ENCODE results near the gene CAST. TPM values are rescaled to one million over a fixed set of nuclear protein-coding genes. Genes with fewer than 3 reads are reported as not detected.
A peak's percentile ranks its signal among the peaks of the same experiment; 100 is the strongest.

The CAST gene
- total RNA-seq, 4 donors from 2014 or later = 381 to 577 (median 400) TPM

DNA sequence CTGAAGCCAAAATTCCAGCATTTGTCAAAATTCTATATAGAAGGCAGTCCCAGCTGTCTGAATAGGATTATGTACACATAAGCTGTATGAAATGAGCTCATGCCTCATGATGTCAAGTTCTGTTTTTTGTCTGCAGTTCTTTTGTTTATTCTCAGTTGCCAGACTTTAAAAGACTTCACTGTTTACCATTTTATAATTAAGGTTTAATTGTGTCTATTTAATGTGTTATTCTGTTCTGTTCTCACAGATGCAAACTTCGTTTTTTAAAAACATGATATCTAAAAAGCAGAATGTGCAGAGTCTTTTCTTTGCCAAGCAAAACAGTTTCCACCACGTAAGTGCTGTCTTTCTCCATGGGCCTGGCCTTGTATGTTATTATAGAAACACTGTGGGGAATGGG is 114.4 kb downstream of the CAST start:
- Histone ChIP-seq H3K4me3 (no peak overlapping the region), H3K36me3 (peaks cover 72% of the 10 kb centered on the region), H3K27me3 (no peaks in the 10 kb centered on the region), H3K9me3 (no peaks in the 10 kb centered on the region), H3K4me1 (peaks cover 32% of the 10 kb centered on the region), H3K27ac (no peak overlapping the region)
- TF ChIP-seq POLR2A (IDR thresholded peaks at IDR 0.05) (no peak), POLR2AphosphoS5 (IDR thresholded peaks at IDR 0.05) (no peak), EP300 (IDR thresholded peaks at IDR 0.05) (no peak)
- TF ChIP-seq, protein P1, sequence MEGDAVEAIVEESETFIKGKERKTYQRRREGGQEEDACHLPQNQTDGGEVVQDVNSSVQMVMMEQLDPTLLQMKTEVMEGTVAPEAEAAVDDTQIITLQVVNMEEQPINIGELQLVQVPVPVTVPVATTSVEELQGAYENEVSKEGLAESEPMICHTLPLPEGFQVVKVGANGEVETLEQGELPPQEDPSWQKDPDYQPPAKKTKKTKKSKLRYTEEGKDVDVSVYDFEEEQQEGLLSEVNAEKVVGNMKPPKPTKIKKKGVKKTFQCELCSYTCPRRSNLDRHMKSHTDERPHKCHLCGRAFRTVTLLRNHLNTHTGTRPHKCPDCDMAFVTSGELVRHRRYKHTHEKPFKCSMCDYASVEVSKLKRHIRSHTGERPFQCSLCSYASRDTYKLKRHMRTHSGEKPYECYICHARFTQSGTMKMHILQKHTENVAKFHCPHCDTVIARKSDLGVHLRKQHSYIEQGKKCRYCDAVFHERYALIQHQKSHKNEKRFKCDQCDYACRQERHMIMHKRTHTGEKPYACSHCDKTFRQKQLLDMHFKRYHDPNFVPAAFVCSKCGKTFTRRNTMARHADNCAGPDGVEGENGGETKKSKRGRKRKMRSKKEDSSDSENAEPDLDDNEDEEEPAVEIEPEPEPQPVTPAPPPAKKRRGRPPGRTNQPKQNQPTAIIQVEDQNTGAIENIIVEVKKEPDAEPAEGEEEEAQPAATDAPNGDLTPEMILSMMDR (IDR thresholded peaks at IDR 0.05) = no peak
- 60% methylated on average over 2 of the region's 2 CpGs for WGBS
- no peak for DNase-seq (ENCODE audit: low spot score in 2 of 2)

DNA sequence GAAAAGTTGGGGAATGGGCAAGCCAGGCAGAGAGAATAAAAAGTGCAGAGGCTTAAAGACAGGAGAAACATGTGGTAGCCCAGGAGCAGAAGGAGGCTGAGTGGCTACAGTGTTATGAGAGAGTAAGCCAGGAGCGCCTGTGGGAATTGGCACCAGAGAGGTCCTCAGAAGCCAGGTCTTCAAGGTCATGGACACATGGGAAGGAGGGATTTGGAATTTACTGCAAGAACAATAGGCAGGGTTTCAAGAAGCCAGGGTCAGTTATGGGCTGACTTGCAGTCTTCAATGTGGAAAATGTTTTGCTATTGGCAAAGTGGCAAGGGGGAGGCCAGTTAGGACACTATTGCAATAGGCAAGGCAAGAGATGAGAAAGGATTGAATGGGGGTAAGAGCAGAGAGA is 116.2 kb downstream of the CAST start:
- Histone ChIP-seq H3K27ac (no peak overlapping the region), H3K9me3 (no peaks in the 10 kb centered on the region), H3K36me3 (peaks cover 68% of the 10 kb centered on the region), H3K4me1 (peaks cover 33% of the 10 kb centered on the region), H3K4me3 (no peak overlapping the region), H3K27me3 (no peaks in the 10 kb centered on the region)
- no peak for TF ChIP-seq POLR2A (IDR thresholded peaks at IDR 0.05)
- TF ChIP-seq, protein P1 (IDR thresholded peaks at IDR 0.05) = no peak
- TF ChIP-seq EP300 (IDR thresholded peaks at IDR 0.05) = no peak
- no peak for TF ChIP-seq POLR2AphosphoS5 (IDR thresholded peaks at IDR 0.05)
- WGBS = 78% methylated on average over 1 of the region's 1 CpG
- DNase-seq (ENCODE audit: low spot score in 2 of 2) = no peak

DNA sequence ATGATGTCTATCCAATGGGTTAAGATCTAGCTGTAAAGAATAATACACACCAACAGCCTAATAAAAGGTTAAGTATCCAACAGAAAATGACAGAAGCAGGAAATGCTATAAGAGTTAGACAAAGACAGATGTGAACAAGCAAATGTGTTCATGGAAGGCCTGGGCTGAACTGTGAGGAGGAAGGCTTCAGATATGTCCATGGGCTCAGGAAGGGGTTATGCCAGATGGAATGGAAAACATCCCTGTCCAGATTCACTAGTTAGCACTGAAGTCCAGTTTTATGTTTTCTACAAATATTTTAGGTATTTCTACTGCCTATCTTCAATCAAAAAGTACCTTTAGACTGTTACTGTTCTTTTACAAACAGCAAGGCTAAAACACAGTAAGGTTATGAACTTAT is 118.5 kb downstream of the CAST start:
- no peak for DNase-seq (ENCODE audit: low spot score in 2 of 2)
- Histone ChIP-seq H3K36me3 (peaks cover 69% of the 10 kb centered on the region), H3K27ac (peak overlapping the region; percentile 16), H3K27me3 (no peaks in the 10 kb centered on the region), H3K9me3 (no peaks in the 10 kb centered on the region), H3K4me1 (peaks cover 33% of the 10 kb centered on the region), H3K4me3 (no peak overlapping the region)
- TF ChIP-seq EP300 (IDR thresholded peaks at IDR 0.05) (no peak), POLR2AphosphoS5 (IDR thresholded peaks at IDR 0.05) (no peak), POLR2A (IDR thresholded peaks at IDR 0.05) (no peak)
- TF ChIP-seq, protein P1 (IDR thresholded peaks at IDR 0.05) = no peak

DNA sequence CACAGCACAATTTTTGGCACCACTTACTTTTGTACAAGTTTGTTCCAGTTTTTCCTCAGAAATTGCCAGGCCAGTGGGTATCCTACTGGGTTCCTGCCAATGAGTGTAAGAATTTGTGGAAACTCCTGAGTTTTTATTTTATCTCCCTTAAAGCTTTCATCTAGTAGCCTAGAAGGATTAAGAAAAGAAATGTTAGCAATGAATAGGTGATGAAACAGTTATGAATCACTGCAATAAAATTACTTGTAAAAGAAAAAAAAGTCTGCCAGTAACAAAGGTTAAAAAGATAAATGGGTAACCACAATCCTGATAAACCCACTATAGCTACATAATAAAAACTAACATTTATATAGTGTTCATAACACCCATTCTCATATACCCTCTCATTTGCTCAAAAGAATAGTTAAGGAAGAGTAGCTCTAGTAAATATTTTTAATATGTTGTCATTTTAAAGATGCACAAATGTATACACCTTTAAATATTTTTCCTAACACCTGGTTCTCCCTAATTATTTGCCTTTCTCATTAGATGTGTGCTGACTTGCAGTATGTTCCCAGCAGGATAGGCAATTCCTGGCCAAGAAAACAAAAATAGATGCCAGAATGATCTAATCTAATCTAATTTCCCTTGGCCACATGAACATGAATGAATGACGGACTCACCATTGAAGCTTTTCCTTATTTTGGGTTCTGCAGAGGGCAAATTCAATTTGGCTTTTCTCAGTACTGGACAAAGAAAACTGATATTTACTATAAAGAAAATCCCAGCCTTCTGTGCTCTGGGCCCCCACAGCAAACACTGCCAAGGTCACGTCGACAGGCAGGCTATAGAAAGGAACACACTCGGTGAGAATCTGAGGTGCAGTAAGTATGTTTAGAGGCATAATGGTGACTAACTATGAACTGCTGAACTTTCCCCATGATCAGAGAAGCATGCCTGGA is 119.1 kb downstream of the CAST start:
- no peaks in the 10 kb centered on the region for H3K9me3 ChIP-seq
- H3K27ac ChIP-seq = no peak overlapping the region
- no peaks in the 10 kb centered on the region for H3K27me3 ChIP-seq
- whole genome bisulfite sequencing = 51% methylated on average over 4 of the region's 4 CpGs
- peaks cover 33% of the 10 kb centered on the region for H3K4me1 ChIP-seq
- H3K4me3 ChIP-seq = no peak overlapping the region
- no peak for TF ChIP-seq POLR2A (IDR thresholded peaks at IDR 0.05)
- no peak for TF ChIP-seq EP300 (IDR thresholded peaks at IDR 0.05)
- no peak for TF ChIP-seq POLR2AphosphoS5 (IDR thresholded peaks at IDR 0.05)
- H3K36me3 ChIP-seq = peaks cover 66% of the 10 kb centered on the region
- DNase-seq (ENCODE audit: low spot score in 2 of 2) = no peak

DNA sequence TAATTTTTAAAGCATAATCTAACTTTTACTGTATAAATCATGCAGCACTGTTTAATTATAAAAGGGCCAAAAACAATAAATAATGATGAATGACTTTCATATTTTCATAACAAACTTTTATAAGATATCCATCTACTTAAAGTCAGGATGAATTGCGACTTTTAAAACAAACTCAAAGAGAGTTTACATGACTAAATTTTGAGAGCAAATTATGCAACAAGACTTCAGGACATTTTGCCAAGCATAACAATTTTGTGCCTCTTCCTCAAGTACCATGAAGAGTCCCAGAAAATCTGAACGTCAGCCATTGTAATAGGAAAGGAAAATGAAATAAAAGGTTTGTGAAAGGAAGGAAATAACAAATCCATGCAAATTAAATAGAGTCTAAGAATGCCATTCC is 121.2 kb downstream of the CAST start:
- H3K4me3 ChIP-seq = no peak overlapping the region
- TF ChIP-seq POLR2A (IDR thresholded peaks at IDR 0.05) (no peak), EP300 (IDR thresholded peaks at IDR 0.05) (no peak), POLR2AphosphoS5 (IDR thresholded peaks at IDR 0.05) (no peak)
- TF ChIP-seq, protein P1 (IDR thresholded peaks at IDR 0.05) = no peak
- H3K27ac ChIP-seq = no peak overlapping the region
- no peaks in the 10 kb centered on the region for H3K9me3 ChIP-seq
- WGBS = 56% methylated on average over 2 of the region's 2 CpGs
- no peak for DNase-seq (ENCODE audit: low spot score in 2 of 2)
- peaks cover 28% of the 10 kb centered on the region for H3K4me1 ChIP-seq
- H3K36me3 ChIP-seq = peaks cover 52% of the 10 kb centered on the region
- H3K27me3 ChIP-seq = no peaks in the 10 kb centered on the region

All from suprapubic skin (tissue), 4 donors.